NT2/D1 (cell line): Measurements from ENCODE around the gene SERPINE1.

Experiments
- SUZ12 ChIP-seq: IDR thresholded peaks from 2 replicates; pipeline ENCODE4 v1.6.1; 2011; ENCODE audit not compliant: insufficient read length, insufficient read depth; ENCODE audit errors: extremely low read depth
- YY1 ChIP-seq: IDR thresholded peaks from 2 replicates; pipeline ENCODE4 v1.6.1; 2011; ENCODE audit not compliant: insufficient read length, insufficient read depth
- ZNF274 ChIP-seq: IDR thresholded peaks from 2 replicates; pipeline ENCODE4 v1.6.1; 2011; ENCODE audit warnings: mild to moderate bottlenecking, low read depth, low read length

DNA sequence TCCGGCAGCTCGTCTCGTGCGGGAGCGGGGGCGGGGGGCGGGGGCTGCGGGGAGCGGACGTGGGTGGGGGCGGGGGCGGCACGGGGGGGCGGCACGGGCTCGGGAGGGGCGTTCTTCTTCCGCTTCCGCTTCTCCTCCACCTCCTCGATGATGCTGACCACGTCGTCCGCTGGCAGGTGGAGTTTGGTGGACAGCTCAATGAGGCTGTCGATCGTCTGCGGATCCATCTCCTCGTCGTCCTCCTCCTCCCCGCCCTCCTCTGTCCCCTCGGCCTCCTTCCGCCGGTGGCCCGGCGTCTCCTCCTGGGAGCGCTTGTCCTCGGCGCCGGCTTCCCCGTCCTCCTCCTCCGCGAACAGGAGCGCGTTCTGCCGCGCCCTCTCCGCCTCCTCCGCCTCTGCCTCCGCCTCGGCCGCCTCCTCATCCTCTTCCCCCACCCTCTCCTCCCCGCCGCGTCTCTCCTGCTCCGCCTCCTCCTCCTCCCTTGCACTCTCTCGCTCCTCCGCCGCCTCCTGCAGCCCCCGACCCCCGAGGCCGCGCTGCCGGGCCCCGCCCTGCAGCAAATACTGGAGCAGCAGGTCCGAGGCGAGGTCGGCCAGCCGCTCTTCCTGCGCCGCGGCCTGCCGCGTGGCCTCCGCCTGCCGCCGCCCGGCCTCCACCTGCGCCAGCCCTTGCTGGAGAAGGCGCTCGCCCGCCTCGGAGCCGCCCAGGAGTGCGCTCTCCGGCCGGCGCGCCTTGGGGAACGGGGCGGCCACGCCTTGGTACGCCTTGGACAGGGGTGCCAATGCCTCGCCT, 36.6 kb downstream of the SERPINE1 start:
- no peak for TF ChIP-seq ZNF274
- TF ChIP-seq SUZ12: no peak
- no peak for TF ChIP-seq YY1
